Hepatocyte (in vitro differentiated cells): ENCODE results near the gene OR2H1. TPM values are rescaled to one million over a fixed set of nuclear protein-coding genes. Genes with fewer than 3 reads are reported as not detected.

Experiments
- DNase-seq: peaks from one replicate; pipeline ENCODE4 v3.0.0-alpha.2; 2016; ENCODE audit warnings: low spot score
- H2AFZ ChIP-seq: fragments of 200-600 bp; sonication (generic); 2 replicates; pipeline ENCODE4 v1.6.0; 2016; ENCODE audit warnings: antibody characterized with exemption, mild to moderate bottlenecking
- H3K27ac ChIP-seq: fragments of 200-600 bp; sonication (generic); 2 replicates; pipeline ENCODE4 v1.5.1; 2016; ENCODE audit warnings: mild to moderate bottlenecking
- H3K27me3 ChIP-seq: fragments of 200-600 bp; sonication (generic); 2 replicates; pipeline ENCODE4 v1.6.1; 2016
- H3K36me3 ChIP-seq: fragments of 200-600 bp; sonication (generic); replicated peaks from 2 replicates; pipeline ENCODE4 v1.5.1; 2016; ENCODE audit warnings: low read depth; ENCODE audit not compliant: insufficient read depth
- H3K4me1 ChIP-seq: fragments of 200-600 bp; sonication (generic); 2 replicates; pipeline ENCODE4 v1.5.1; 2016; ENCODE audit warnings: mild to moderate bottlenecking, moderate library complexity; ENCODE audit not compliant: insufficient read depth
- H3K4me2 ChIP-seq: fragments of 200-600 bp; sonication (generic); 2 replicates; pipeline ENCODE4 v1.6.0; 2016
- H3K4me3 ChIP-seq: fragments of 200-600 bp; sonication (generic); 2 replicates; pipeline ENCODE4 v1.5.1; 2016; ENCODE audit warnings: mild to moderate bottlenecking
- H3K79me2 ChIP-seq: fragments of 200-600 bp; sonication (generic); 2 replicates; pipeline ENCODE4 v1.6.0; 2017; ENCODE audit warnings: mild to moderate bottlenecking
- H3K9me2 ChIP-seq: fragments of 200-600 bp; sonication (generic); replicated peaks from 2 replicates; pipeline ENCODE4 v1.6.0; 2017; ENCODE audit warnings: mild to moderate bottlenecking; ENCODE audit not compliant: insufficient read depth
- H3K9me3 ChIP-seq: fragments of 200-600 bp; sonication (generic); 2 replicates; pipeline ENCODE4 v1.5.1; 2016; ENCODE audit warnings: low read depth, mild to moderate bottlenecking
- H4K20me1 ChIP-seq: fragments of 200-600 bp; sonication (generic); 2 replicates; pipeline ENCODE4 v1.6.0; 2016; ENCODE audit warnings: mild to moderate bottlenecking; ENCODE audit not compliant: insufficient read depth, poor library complexity, severe bottlenecking
- EZH2 ChIP-seq: fragments of 200-600 bp; sonication (generic); IDR thresholded peaks from 2 replicates; pipeline ENCODE4 v1.6.1; 2016; ENCODE audit warnings: antibody characterized with exemption, mild to moderate bottlenecking, borderline replicate concordance
- EZH2phosphoT487 ChIP-seq: fragments of 200-600 bp; sonication (generic); IDR thresholded peaks from one replicate; pipeline ENCODE4 v1.6.1; 2018; ENCODE audit warnings: antibody characterized with exemption, mild to moderate bottlenecking, low read depth, moderate library complexity; ENCODE audit not compliant: unreplicated experiment, severe bottlenecking
- WGBS: methylation state at CpG from one replicate; pipeline ENCODE4 v1.1.6; 2016; ENCODE audit warnings: low lambda C conversion rate; ENCODE audit errors: missing lambda C conversion rate; 5-methylcytosine and 5-hydroxymethylcytosine counted together
- polyA plus RNA-seq: library from polyadenylated mRNA; unstranded; fragments of >200 nt; fragmentation: Nextera tagmentation; extraction: Ambion mirVana; gene quantifications from 2 replicates; pipeline ENCODE4 v1.2.1, GENCODE V29; 2016
- total RNA-seq: library from RNA; depleted of rRNA; stranded (reverse); fragments of >200 nt; gene quantifications from 2 replicates; pipeline ENCODE4 v1.2.3, GENCODE V29; 2014
- TF ChIP-seq, protein P1 (sequence below): fragments of 200-600 bp; sonication (generic); IDR thresholded peaks from 2 replicates; pipeline ENCODE4 v1.5.1; 2016; ENCODE audit warnings: antibody characterized with exemption, mild to moderate bottlenecking; ENCODE audit not compliant: poor library complexity

OR2H1 gene
- total and polyA plus RNA-seq, 2 experiments from 2014 or later = not detected

GRCh38 chr6:29502181-29502580 lies 45.2 kb downstream of the OR2H1 start:
- WGBS = 94% methylated on average over 3 of the region's 3 CpGs
- Histone ChIP-seq H3K9me2 (no peaks in the 10 kb centered on the region), H2AFZ (no peak overlapping the region), H3K4me2 (no peak overlapping the region), H3K27me3 (peaks cover 8% of the 10 kb centered on the region), H3K4me1 (no peaks in the 10 kb centered on the region), H3K4me3 (no peak overlapping the region), H3K27ac (no peak overlapping the region), H3K79me2 (no peaks in the 10 kb centered on the region), H3K9me3 (no peaks in the 10 kb centered on the region), H4K20me1 (no peaks in the 10 kb centered on the region), H3K36me3 (no peaks in the 10 kb centered on the region)
- DNase-seq = no peak
- TF ChIP-seq EZH2phosphoT487 (no peak), EZH2 (no peak)
- TF ChIP-seq, protein P1, sequence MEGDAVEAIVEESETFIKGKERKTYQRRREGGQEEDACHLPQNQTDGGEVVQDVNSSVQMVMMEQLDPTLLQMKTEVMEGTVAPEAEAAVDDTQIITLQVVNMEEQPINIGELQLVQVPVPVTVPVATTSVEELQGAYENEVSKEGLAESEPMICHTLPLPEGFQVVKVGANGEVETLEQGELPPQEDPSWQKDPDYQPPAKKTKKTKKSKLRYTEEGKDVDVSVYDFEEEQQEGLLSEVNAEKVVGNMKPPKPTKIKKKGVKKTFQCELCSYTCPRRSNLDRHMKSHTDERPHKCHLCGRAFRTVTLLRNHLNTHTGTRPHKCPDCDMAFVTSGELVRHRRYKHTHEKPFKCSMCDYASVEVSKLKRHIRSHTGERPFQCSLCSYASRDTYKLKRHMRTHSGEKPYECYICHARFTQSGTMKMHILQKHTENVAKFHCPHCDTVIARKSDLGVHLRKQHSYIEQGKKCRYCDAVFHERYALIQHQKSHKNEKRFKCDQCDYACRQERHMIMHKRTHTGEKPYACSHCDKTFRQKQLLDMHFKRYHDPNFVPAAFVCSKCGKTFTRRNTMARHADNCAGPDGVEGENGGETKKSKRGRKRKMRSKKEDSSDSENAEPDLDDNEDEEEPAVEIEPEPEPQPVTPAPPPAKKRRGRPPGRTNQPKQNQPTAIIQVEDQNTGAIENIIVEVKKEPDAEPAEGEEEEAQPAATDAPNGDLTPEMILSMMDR = no peak

DNA sequence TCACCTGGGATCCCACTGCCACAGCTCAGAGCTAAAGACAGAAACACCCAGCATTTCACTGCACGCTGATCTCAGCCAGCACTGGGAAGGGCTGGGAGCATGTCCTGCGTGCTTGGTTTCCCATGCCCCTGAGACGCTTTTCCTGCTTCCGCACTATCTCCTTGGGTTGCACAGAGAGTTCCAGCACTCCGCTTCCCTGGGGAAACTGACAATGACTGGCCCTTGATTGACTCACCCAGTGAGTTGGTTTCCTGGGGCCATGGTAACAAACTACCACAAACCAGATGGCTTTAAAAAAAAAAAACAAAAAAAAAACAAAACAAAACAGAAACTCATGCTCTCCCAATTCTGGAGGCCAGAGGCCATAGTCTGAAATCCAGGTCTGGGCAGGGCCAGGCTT lies 45.6 kb downstream of the OR2H1 start:
- DNase-seq = no peak
- Histone ChIP-seq H3K9me3 (no peaks in the 10 kb centered on the region), H3K79me2 (no peaks in the 10 kb centered on the region), H3K36me3 (no peaks in the 10 kb centered on the region), H3K4me2 (no peak overlapping the region), H3K27me3 (peaks cover 5% of the 10 kb centered on the region), H2AFZ (no peak overlapping the region), H3K4me3 (no peak overlapping the region), H3K9me2 (no peaks in the 10 kb centered on the region), H4K20me1 (no peaks in the 10 kb centered on the region), H3K27ac (no peak overlapping the region), H3K4me1 (no peaks in the 10 kb centered on the region)
- TF ChIP-seq, protein P1 = no peak
- TF ChIP-seq EZH2phosphoT487 = no peak
- no peak for TF ChIP-seq EZH2
- 93% methylated on average over 5 of the region's 5 CpGs for WGBS

GRCh38 chr6:29504961-29505360 lies 48.0 kb downstream of the OR2H1 start:
- Histone ChIP-seq H3K4me2 (no peak overlapping the region), H3K27ac (no peak overlapping the region), H3K36me3 (no peaks in the 10 kb centered on the region), H3K4me1 (no peaks in the 10 kb centered on the region), H4K20me1 (no peaks in the 10 kb centered on the region), H3K27me3 (no peaks in the 10 kb centered on the region), H3K9me3 (no peaks in the 10 kb centered on the region), H3K79me2 (no peaks in the 10 kb centered on the region), H2AFZ (no peak overlapping the region), H3K4me3 (no peak overlapping the region), H3K9me2 (no peaks in the 10 kb centered on the region)
- DNase-seq = no peak
- WGBS = 88% methylated on average over 2 of the region's 2 CpGs
- TF ChIP-seq EZH2phosphoT487 (no peak), EZH2 (no peak)
- TF ChIP-seq, protein P1 = no peak

- H3K4me2 ChIP-seq = no peak overlapping the region
- H3K4me3 ChIP-seq = no peak overlapping the region
- H3K27ac ChIP-seq = no peak overlapping the region
- TF ChIP-seq EZH2 = no peak
- TF ChIP-seq, protein P1 = no peak
- no peak overlapping the region for H2AFZ ChIP-seq
- H3K36me3 ChIP-seq = no peaks in the 10 kb centered on the region
- H4K20me1 ChIP-seq = no peaks in the 10 kb centered on the region
- DNase-seq = no peak
- H3K79me2 ChIP-seq = no peaks in the 10 kb centered on the region
- H3K4me1 ChIP-seq = no peaks in the 10 kb centered on the region
- no peaks in the 10 kb centered on the region for H3K27me3 ChIP-seq
- WGBS = 100% methylated on average over 3 of the region's 3 CpGs
- H3K9me2 ChIP-seq = no peaks in the 10 kb centered on the region
- H3K9me3 ChIP-seq = no peaks in the 10 kb centered on the region
These were observed 48.9 kb downstream of the OR2H1 start for GRCh38 chr6:29505808-29506207.
